AG09319 (cell line): ENCODE data around the gene MBIP.

Experiments used
- DNase-seq: peaks from one replicate; pipeline ENCODE4 v3.0.0-alpha.2; 2010; ENCODE audit warnings: low read depth; ENCODE audit errors: extremely low read depth
- CTCF ChIP-seq: IDR thresholded peaks from 2 replicates; pipeline ENCODE4 v1.5.1; 2011; ENCODE audit warnings: low read depth, mild to moderate bottlenecking, inconsistent platforms, low read length, moderate library complexity

Gene MBIP

GRCh38 chr14:36325853-36326252, 5.4 kb upstream of the MBIP start:
- TF ChIP-seq CTCF, result no peak
- no peak for DNase-seq

GRCh38 chr14:36324897-36325296, 4.5 kb upstream of the MBIP start:
- TF ChIP-seq CTCF, result no peak
- no peak for DNase-seq

- no peak for DNase-seq
- no peak for TF ChIP-seq CTCF
These were observed 502 bp upstream of the MBIP start for GRCh38 chr14:36320897-36321381.

- DNase-seq, result no peak
These were observed 588 bp downstream of the MBIP start for GRCh38 chr14:36319899-36320199.

GRCh38 chr14:36317650-36318049, 2.8 kb downstream of the MBIP start:
- no peak for TF ChIP-seq CTCF
- DNase-seq, result no peak

More at GRCh38 chr14:36319899-36320199, 588 bp downstream of the MBIP start:
- no peak for TF ChIP-seq CTCF

- DNase-seq, result no peak
- TF ChIP-seq CTCF, result no peak
These were observed 4.3 kb downstream of the MBIP start for GRCh38 chr14:36316131-36316530.

GRCh38 chr14:36315159-36315853, 5.1 kb downstream of the MBIP start:
- no peak for DNase-seq
- TF ChIP-seq CTCF, result no peak
